BE2C (cell line): Measurements from ENCODE around the gene HCRT.

ENCODE experiments used
- DNase-seq: peaks from one replicate; pipeline ENCODE4 v3.0.0-alpha.2; 2020
- H3K27me3 ChIP-seq: fragments of 250-450 bp; sonication (Bioruptor Pico); 2 replicates; pipeline ENCODE4 v1.5.1; 2020; ENCODE audit warnings: mild to moderate bottlenecking
- H3K36me3 ChIP-seq: fragments of 250-450 bp; sonication (Bioruptor Pico); 2 replicates; pipeline ENCODE4 v1.5.1; 2020; ENCODE audit warnings: mild to moderate bottlenecking
- H3K4me1 ChIP-seq: fragments of 250-450 bp; sonication (Bioruptor Pico); 2 replicates; pipeline ENCODE4 v1.5.1; 2020
- H3K4me3 ChIP-seq: 2 replicates; pipeline ENCODE4 v1.5.1; 2011; ENCODE audit warnings: low read depth, low read length
- H3K9me3 ChIP-seq: fragments of 250-450 bp; sonication (Bioruptor Pico); 2 replicates; pipeline ENCODE4 v1.5.1; 2020
- CTCF ChIP-seq: IDR thresholded peaks from 2 replicates; pipeline ENCODE4 v1.5.1; 2012; ENCODE audit warnings: mild to moderate bottlenecking, low read depth, low read length

Gene HCRT

GRCh38 chr17:42192189-42193126 is 7.2 kb upstream of the HCRT start:
- no peaks in the 10 kb centered on the region for H3K36me3 ChIP-seq
- no peaks in the 10 kb centered on the region for H3K9me3 ChIP-seq
- no peaks in the 10 kb centered on the region for H3K27me3 ChIP-seq
- DNase-seq, result no peak
- peaks cover 3% of the 10 kb centered on the region; the same call in 1 of the 2 replicates for H3K4me1 ChIP-seq
- TF ChIP-seq CTCF, result no peak
- no peak overlapping the region for H3K4me3 ChIP-seq

- no peaks in the 10 kb centered on the region for H3K36me3 ChIP-seq
- DNase-seq, result no peak
- H3K9me3 ChIP-seq, result no peaks in the 10 kb centered on the region
- peaks cover 3% of the 10 kb centered on the region; the same call in 1 of the 2 replicates for H3K4me1 ChIP-seq
- no peaks in the 10 kb centered on the region for H3K27me3 ChIP-seq
- H3K4me3 ChIP-seq, result no peak overlapping the region
- no peak for TF ChIP-seq CTCF
Observed at GRCh38 chr17:42191275-42191608, 6.0 kb upstream of the HCRT start.

GRCh38 chr17:42190491-42191274 is 5.4 kb upstream of the HCRT start:
- peaks cover 3% of the 10 kb centered on the region; the same call in 1 of the 2 replicates for H3K4me1 ChIP-seq
- no peak for DNase-seq
- H3K27me3 ChIP-seq, result no peaks in the 10 kb centered on the region

GRCh38 chr17:42189651-42189965 is 4.4 kb upstream of the HCRT start:
- no peaks in the 10 kb centered on the region for H3K27me3 ChIP-seq
- H3K9me3 ChIP-seq, result no peaks in the 10 kb centered on the region
- DNase-seq, result no peak
- H3K4me3 ChIP-seq, result no peak overlapping the region
- no peak for TF ChIP-seq CTCF
- H3K36me3 ChIP-seq, result no peaks in the 10 kb centered on the region
- H3K4me1 ChIP-seq, result peaks cover 1% of the 10 kb centered on the region; the same call in 1 of the 2 replicates

More at GRCh38 chr17:42190491-42191274, 5.4 kb upstream of the HCRT start:
- H3K4me3 ChIP-seq, result no peak overlapping the region
- H3K36me3 ChIP-seq, result no peaks in the 10 kb centered on the region
- no peak for TF ChIP-seq CTCF
- no peaks in the 10 kb centered on the region for H3K9me3 ChIP-seq

GRCh38 chr17:42188749-42189650 is 3.7 kb upstream of the HCRT start:
- TF ChIP-seq CTCF, result no peak
- Histone ChIP-seq H3K27me3 (no peaks in the 10 kb centered on the region), H3K36me3 (no peaks in the 10 kb centered on the region), H3K9me3 (no peaks in the 10 kb centered on the region), H3K4me1 (no peaks in the 10 kb centered on the region), H3K4me3 (no peak overlapping the region)
- DNase-seq, result no peak
